Gastroesophageal sphincter (tissue), 3 donors: ENCODE results near the gene CPT2.

Experiments
- CTCF ChIP-seq, 4 experiments: fragments of 200-600 bp in 2 of 4; fragments of 450-650 bp in 2 of 4; sonication (generic) in 1 of 4; IDR thresholded peaks; one replicate each; pipeline ENCODE4 v1.5.1; 2017 to 2019; ENCODE audit warnings: antibody characterized with exemption in 4 of 4, mild to moderate bottlenecking in 2 of 4, moderate library complexity in 2 of 4
- EP300 ChIP-seq: sonication (generic); formaldehyde crosslinking; IDR thresholded peaks from one replicate; pipeline ENCODE4 v1.6.1; 2017; ENCODE audit warnings: antibody characterized with exemption, mild to moderate bottlenecking
- POLR2A ChIP-seq, 2 donors: fragments of 450-650 bp; IDR thresholded peaks; one replicate each; pipeline ENCODE4 v1.6.1; 2017; ENCODE audit warnings: antibody characterized with exemption in 2 of 2, mild to moderate bottlenecking in 2 of 2, moderate library complexity in 1 of 2
- POLR2AphosphoS5 ChIP-seq: sonication (generic); formaldehyde crosslinking; IDR thresholded peaks from one replicate; pipeline ENCODE4 v1.6.1; 2017; ENCODE audit warnings: antibody characterized with exemption

- TF ChIP-seq CTCF (IDR thresholded peaks at IDR 0.05) = no peak
- TF ChIP-seq POLR2A (IDR thresholded peaks at IDR 0.05) = no peak
- TF ChIP-seq POLR2AphosphoS5 = no peak
- no peak for TF ChIP-seq EP300
Measured at GRCh38 chr1:53255031-53255430, 58.4 kb downstream of the CPT2 start.
